GM12872 (cell line): ENCODE data around the gene LILRB1.
"Not testable (repeated sequence)": the region's sequence is repeated elsewhere in the genome, so short reads cannot be mapped to it uniquely, and the experiment has no call there.

Experiments
- CTCF ChIP-seq: IDR thresholded peaks from 3 replicates; pipeline ENCODE4 v1.5.1; 2011; ENCODE audit warnings: low read depth, mild to moderate bottlenecking, low read length, moderate library complexity; ENCODE audit not compliant: insufficient read depth

The LILRB1 gene

DNA sequence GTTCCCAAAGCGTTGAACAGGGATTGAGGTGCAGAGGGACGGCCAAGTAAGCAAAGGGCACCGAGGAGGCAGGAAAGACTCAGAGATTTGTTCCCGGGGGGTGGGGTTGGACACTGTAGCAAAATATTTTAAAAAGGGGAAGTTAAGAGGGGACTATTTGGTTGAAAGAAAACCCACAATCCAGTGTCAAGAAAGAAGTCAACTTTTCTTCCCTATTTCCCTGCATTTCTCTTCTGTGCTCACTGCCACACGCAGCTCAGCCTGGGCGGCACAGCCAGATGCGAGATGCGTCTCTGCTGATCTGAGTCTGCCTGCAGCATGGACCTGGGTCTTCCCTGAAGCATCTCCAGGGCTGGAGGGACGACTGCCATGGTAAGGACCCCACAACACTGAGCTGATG, at the start of gene LILRB1:
Gene LILRB1, plus strand, starts transcription at position 223 of the 400 bp plus-strand sequence. CDS start 590 bp downstream, outside the sequence.
- TF ChIP-seq CTCF: not testable (repeated sequence)

- TF ChIP-seq CTCF: no peak
Observed at GRCh38 chr19:54586397-54586796, 43.9 kb upstream of the LILRB1 start.

DNA sequence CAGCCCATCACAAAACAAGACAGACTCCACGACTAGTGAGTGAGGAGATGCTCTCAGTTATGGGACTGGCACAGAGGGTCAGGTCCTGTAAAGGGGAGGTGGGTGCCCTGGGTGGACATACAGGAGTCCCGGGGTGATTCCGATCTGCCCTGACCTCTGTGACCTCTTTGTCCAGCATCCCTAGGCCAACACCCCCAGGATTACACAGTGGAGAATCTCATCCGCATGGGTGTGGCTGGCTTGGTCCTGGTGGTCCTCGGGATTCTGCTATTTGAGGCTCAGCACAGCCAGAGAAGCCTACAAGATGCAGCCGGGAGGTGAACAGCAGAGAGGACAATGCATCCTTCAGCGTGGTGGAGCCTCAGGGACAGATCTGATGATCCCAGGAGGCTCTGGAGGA, 43.3 kb upstream of the LILRB1 start:
- TF ChIP-seq CTCF: no peak

DNA sequence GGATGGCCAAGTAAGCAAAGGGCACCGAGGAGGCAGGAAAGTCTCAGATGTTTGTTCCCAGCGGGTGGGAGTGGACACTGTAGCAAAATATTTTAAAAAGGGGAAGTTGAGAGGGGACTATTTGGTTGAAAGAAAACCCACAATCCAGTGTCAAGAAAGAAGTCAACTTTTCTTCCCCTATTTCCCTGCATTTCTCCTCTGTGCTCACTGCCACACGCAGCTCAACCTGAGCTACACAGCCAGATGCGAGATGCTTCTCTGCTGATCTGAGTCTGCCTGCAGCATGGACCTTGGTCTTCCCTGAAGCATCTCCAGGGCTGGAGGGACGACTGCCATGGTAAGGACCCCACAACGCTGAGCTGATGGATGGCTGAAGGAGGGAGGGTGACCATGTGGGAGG, 36.8 kb upstream of the LILRB1 start, which contains the start of gene LILRA1:
Gene LILRA1, plus strand, starts transcription at position 188 of the 400 bp plus-strand sequence. CDS start 613 bp downstream, outside the sequence.
- not testable (repeated sequence) for TF ChIP-seq CTCF

DNA sequence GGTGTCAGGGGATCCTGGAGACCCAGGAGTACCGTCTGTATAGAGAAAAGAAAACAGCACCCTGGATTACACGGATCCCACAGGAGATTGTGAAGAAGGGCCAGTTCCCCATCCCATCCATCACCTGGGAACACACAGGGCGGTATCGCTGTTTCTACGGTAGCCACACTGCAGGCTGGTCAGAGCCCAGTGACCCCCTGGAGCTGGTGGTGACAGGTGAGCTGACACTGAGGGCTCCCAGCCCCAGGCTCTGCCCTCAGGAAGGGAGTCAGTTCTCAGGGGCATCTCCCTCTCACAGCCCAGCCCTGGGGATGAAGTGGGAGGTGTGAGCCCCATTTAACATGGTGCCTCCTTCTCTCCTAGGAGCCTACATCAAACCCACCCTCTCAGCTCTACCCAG, 35.5 kb upstream of the LILRB1 start:
- TF ChIP-seq CTCF: no peak

DNA sequence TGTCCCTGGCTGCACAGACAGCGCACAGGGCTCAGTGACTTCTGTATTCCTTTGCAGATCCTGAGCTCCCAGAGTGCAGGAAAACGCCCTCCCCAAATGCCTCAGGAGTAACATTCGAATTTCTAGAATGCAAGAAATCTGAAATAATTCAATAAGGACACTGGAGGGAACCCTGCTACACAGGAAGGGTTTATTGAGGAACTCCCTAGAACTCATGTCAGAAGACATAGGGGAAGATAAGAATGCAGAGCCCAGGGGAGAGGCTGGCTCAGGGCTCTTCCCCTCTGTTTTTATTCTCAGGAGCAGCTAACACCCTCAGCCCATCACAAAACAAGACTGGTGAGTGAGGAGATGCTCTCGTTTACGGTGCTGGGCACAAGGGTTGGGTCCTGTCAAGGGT, 30.1 kb upstream of the LILRB1 start:
- TF ChIP-seq CTCF: 0 out of 3 replicates have a peak, but pooled peaks have one; percentile 4

DNA sequence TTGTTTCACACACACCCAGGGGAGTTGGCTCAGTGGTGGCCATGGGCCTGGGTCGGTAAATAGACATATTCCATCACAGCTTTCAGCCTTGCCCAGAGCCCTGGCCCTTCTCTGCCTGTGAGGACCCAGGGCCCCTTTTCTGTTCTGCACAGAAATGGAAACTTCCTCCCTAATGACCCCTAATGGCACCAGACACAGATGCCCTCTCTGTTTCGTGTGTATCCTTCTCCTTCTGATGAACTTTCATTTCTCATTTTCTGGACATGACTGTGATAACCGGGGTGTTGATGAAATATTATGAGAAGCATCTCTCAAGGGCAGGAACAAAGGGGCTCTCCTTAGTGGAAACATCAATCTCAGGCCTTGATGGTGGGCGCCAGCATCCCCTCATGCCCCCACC, 24.1 kb upstream of the LILRB1 start:
- TF ChIP-seq CTCF: no peak
